Endothelial cell of umbilical vein (primary cell): ENCODE data around the gene SLC22A15. TPM values are rescaled to one million over a fixed set of nuclear protein-coding genes. Genes with fewer than 3 reads are reported as not detected.

Experiments used
- BruUV-seq: library from RNA; stranded (reverse); fragments of 400-500 nt; replicated peaks from 2 replicates; lab custom pipeline; 2021; lab: Mats Ljungman, UMichigan
- CTCF ChIA-PET: fragments of 300-600, 350-600 bp; sonication (Branson Sonifier 250); formaldehyde crosslinking; loops from one replicate; lab custom pipeline; 2021; ENCODE audit warnings: antibody characterized with exemption, inconsistent platforms; lab: Charles Lee
- POLR2A ChIA-PET: fragments of 300-600, 350-600 bp; sonication (Branson Sonifier 250); formaldehyde crosslinking; loops from one replicate; lab custom pipeline; 2021; ENCODE audit warnings: antibody characterized with exemption, inconsistent platforms; lab: Charles Lee
- DNase-seq: peaks from one replicate; pipeline ENCODE4 v3.0.0-alpha.2; 2011; ENCODE audit warnings: low read depth, low spot score
- FAIRE-seq: peaks from 2 replicates; lab custom pipeline; 2011; peaks lifted over from hg19 to GRCh38; lab: Jason Lieb, UNC
- H2AFZ ChIP-seq: 2 replicates; pipeline ENCODE4 v1.6.0; 2012; ENCODE audit warnings: low read depth, low read length, control low read depth, inconsistent platforms
- H3K27ac ChIP-seq: 2 replicates; pipeline ENCODE4 v1.5.1; 2011; ENCODE audit warnings: low read depth, mild to moderate bottlenecking, control low read depth, low read length, moderate library complexity; ENCODE audit not compliant: insufficient read depth
- H3K27me3 ChIP-seq, 2 experiments: 2 replicates each; pipeline versions ENCODE4 v1.6.0 to v1.6.1; 2011; ENCODE audit warnings: low read length in 2 of 2, mixed read lengths in 1 of 2; ENCODE audit not compliant: control insufficient read depth in 2 of 2, insufficient read depth in 2 of 2
- H3K36me3 ChIP-seq, 2 experiments: 2 replicates in 1 of 2; 3 replicates in 1 of 2; pipeline ENCODE4 v1.5.1; 2011; ENCODE audit warnings: low read length in 2 of 2, mild to moderate bottlenecking in 1 of 2, moderate library complexity in 1 of 2; ENCODE audit not compliant: control insufficient read depth in 2 of 2, insufficient read depth in 2 of 2; ENCODE audit errors: extremely low read depth in 1 of 2
- H3K4me1 ChIP-seq: 3 replicates; pipeline ENCODE4 v1.5.1; 2011; ENCODE audit warnings: mild to moderate bottlenecking, low read length; ENCODE audit not compliant: control insufficient read depth, insufficient read depth; ENCODE audit errors: extremely low read depth
- H3K4me2 ChIP-seq: 2 replicates; pipeline ENCODE4 v1.6.1; 2011; ENCODE audit warnings: low read length, control low read depth, mixed read lengths; ENCODE audit not compliant: insufficient read depth
- H3K4me3 ChIP-seq, 3 experiments: fragments of 200-600 bp in 1 of 3; sonication (generic), shearing (Covaris generic) in 1 of 3; replicated peaks in 1 of 3; 2 replicates each; pipeline ENCODE4 v1.5.1; 2011 to 2016; ENCODE audit warnings: control low read depth in 3 of 3, low read length in 3 of 3, mild to moderate bottlenecking in 2 of 3, inconsistent platforms in 1 of 3, low read depth in 1 of 3, moderate library complexity in 1 of 3; ENCODE audit not compliant: insufficient read depth in 1 of 3
- H3K79me2 ChIP-seq: 2 replicates; pipeline ENCODE4 v1.6.0; 2012; ENCODE audit warnings: low read length, inconsistent platforms; ENCODE audit not compliant: control insufficient read depth, insufficient read depth
- H3K9ac ChIP-seq: replicated peaks from 2 replicates; pipeline ENCODE3; 2011; ENCODE audit warnings: low read length, control low read depth; ENCODE audit not compliant: insufficient read depth; ENCODE audit errors: extremely low read depth
- H3K9me1 ChIP-seq: replicated peaks from 3 replicates; pipeline ENCODE4 v1.6.0; 2011; ENCODE audit warnings: mild to moderate bottlenecking, low read length; ENCODE audit not compliant: control insufficient read depth, insufficient read depth; ENCODE audit errors: extremely low read depth
- H3K9me3 ChIP-seq: replicated peaks from 2 replicates; pipeline ENCODE4 v1.5.1; 2012; ENCODE audit warnings: low read length, inconsistent platforms; ENCODE audit not compliant: control insufficient read depth, insufficient read depth
- H4K20me1 ChIP-seq: replicated peaks from 2 replicates; pipeline ENCODE3; 2011; ENCODE audit warnings: mild to moderate bottlenecking, low read length; ENCODE audit not compliant: control insufficient read depth, insufficient read depth; ENCODE audit errors: extremely low read depth
- CTCF ChIP-seq, 2 donors: IDR thresholded peaks; 1 replicate in 1 of 2; 2 replicates in 1 of 2; pipeline ENCODE4 v1.5.1; 2011; ENCODE audit warnings: low read length in 2 of 2, mild to moderate bottlenecking in 2 of 2, moderate library complexity in 2 of 2, control low read depth in 1 of 2, inconsistent platforms in 1 of 2, low read depth in 1 of 2; ENCODE audit not compliant: insufficient read depth in 1 of 2; ENCODE audit errors: extremely low read depth in 1 of 2
- EZH2 ChIP-seq: IDR thresholded peaks from 2 replicates; pipeline ENCODE4 v1.6.1; 2012; ENCODE audit warnings: borderline replicate concordance, low read depth, mild to moderate bottlenecking, moderate library complexity, low read length, inconsistent platforms; ENCODE audit not compliant: severe bottlenecking
- FOS ChIP-seq: IDR thresholded peaks from 2 replicates; pipeline ENCODE4 v1.6.1; 2011; ENCODE audit warnings: mild to moderate bottlenecking, low read length, moderate library complexity, borderline replicate concordance; ENCODE audit not compliant: insufficient read depth
- GATA2 ChIP-seq: IDR thresholded peaks from 2 replicates; pipeline ENCODE4 v1.7.0; 2011; ENCODE audit warnings: low read depth, mild to moderate bottlenecking, moderate library complexity, mixed read lengths, low read length; ENCODE audit not compliant: insufficient read length, insufficient read depth
- JUN ChIP-seq: IDR thresholded peaks from 2 replicates; pipeline ENCODE4 v1.6.1; 2011; ENCODE audit warnings: borderline replicate concordance, low read depth; ENCODE audit not compliant: insufficient read length, insufficient read depth
- MAX ChIP-seq: IDR thresholded peaks from 2 replicates; pipeline ENCODE4 v1.6.1; 2011; ENCODE audit not compliant: insufficient read depth, insufficient read length
- MYC ChIP-seq: IDR thresholded peaks from one replicate; pipeline ENCODE4 v1.6.1; 2011; ENCODE audit warnings: mild to moderate bottlenecking, low read depth, low read length
- POLR2A ChIP-seq: IDR thresholded peaks from 2 replicates; pipeline ENCODE4 v1.6.1; 2012; ENCODE audit warnings: low read depth, mild to moderate bottlenecking, control low read depth, low read length
- POLR2AphosphoS5 ChIP-seq: IDR thresholded peaks from 2 replicates; pipeline ENCODE4 v1.6.1; 2012; ENCODE audit warnings: low read depth, mild to moderate bottlenecking, control low read depth, low read length, moderate library complexity; ENCODE audit not compliant: insufficient read depth
- dilution Hi-C: fragments of 300-500 bp; cut with MboI; formaldehyde crosslinking; loops from one replicate; pipeline ENCODE4 v1.15.0; 2019; ENCODE audit warnings: low sequenced_read_pairs; ENCODE audit not compliant: extremely low pct_ligation_motif_present
- intact Hi-C: fragments of 100-400 bp; cut with micrococcal nuclease; formaldehyde crosslinking; loops from one replicate; pipeline ENCODE4 v1.10.0; 2022
- polyA plus RNA-seq, 4 experiments: library from polyadenylated mRNA; depleted of rRNA in 3 of 4; stranded (reverse) in 3 of 4; unstranded in 1 of 4; fragments of >200 nt; gene quantifications; 2 replicates each; pipeline versions ENCODE4 v1.2.1 to v1.2.3, GENCODE V29; 2011 to 2012; ENCODE audit warnings: missing spikeins in 1 of 4
- total RNA-seq: library from RNA; stranded (reverse); gene quantifications from 2 replicates; pipeline ENCODE4 v1.2.3, GENCODE V29; 2021

The SLC22A15 gene
- total and polyA plus RNA-seq, 2 donors (not counting 3 experiments of a cell fraction or from before 2014, with no cell fraction given): 0.44 TPM; not detected in 1

GRCh38 chr1:115976921-115977498 lies 697 bp downstream of the SLC22A15 start:
- dilution Hi-C loops: no loop called here
- Histone ChIP-seq H4K20me1 (no peaks in the 10 kb centered on the region), H3K9me1 (no peaks in the 10 kb centered on the region), H3K27me3 (peaks cover 23 to 51% of the 10 kb centered on the region in 2 experiments), H3K4me2 (no peak overlapping the region), H2AFZ (no peak overlapping the region), H3K9ac (no peak overlapping the region), H3K79me2 (no peaks in the 10 kb centered on the region), H3K4me1 (peaks cover 3% of the 10 kb centered on the region), H3K4me3 (no peak overlapping the region), H3K36me3 (no peaks in the 10 kb centered on the region), H3K27ac (no peak overlapping the region), H3K9me3 (no peaks in the 10 kb centered on the region)
- ChIA-PET POLR2A (no interaction called here), CTCF (interaction anchor here (2.6 kb wide), 1 partner anchor 169 kb away, joined by 18 read pairs; no protein-coding TSS in a partner anchor)
- FAIRE-seq (no peak), DNase-seq (no peak)
- intact Hi-C loops: loop anchor here (1.0 kb wide), 1 partner anchor 166 kb away; no protein-coding TSS in a partner anchor
- TF ChIP-seq MAX (no peak), POLR2A (no peak)
- no TSS peak for BruUV-seq

- Histone ChIP-seq H3K9ac (no peak overlapping the region), H3K9me3 (no peaks in the 10 kb centered on the region), H3K4me3 (no peak overlapping the region), H3K4me2 (no peak overlapping the region), H3K27me3 (peaks cover 23 to 48% of the 10 kb centered on the region in 2 experiments), H4K20me1 (no peaks in the 10 kb centered on the region), H3K27ac (no peak overlapping the region), H3K4me1 (peaks cover 3% of the 10 kb centered on the region), H3K79me2 (no peaks in the 10 kb centered on the region), H3K9me1 (no peaks in the 10 kb centered on the region), H3K36me3 (no peaks in the 10 kb centered on the region), H2AFZ (no peak overlapping the region)
- no peak for TF ChIP-seq POLR2AphosphoS5
- TF ChIP-seq EZH2: no peak
- no peak for TF ChIP-seq POLR2A
- no peak for TF ChIP-seq MYC
- no peak for TF ChIP-seq FOS
- TF ChIP-seq JUN: no peak
- no peak for TF ChIP-seq GATA2
- TF ChIP-seq CTCF (IDR thresholded peaks at IDR 0.05; ENCODE audit: extremely low read depth in 1 of 2, insufficient read depth in 1 of 2, low read depth in 1 of 2, low read length in 2 of 2): no peak
- no peak for TF ChIP-seq MAX
- ChIA-PET POLR2A (no interaction called here), CTCF (interaction anchor here (2.6 kb wide), 1 partner anchor 170 kb away, joined by 18 read pairs; no protein-coding TSS in a partner anchor)
- intact Hi-C loops (no loop called here), dilution Hi-C loops (no loop called here)
- BruUV-seq: no TSS peak
- DNase-seq (no peak), FAIRE-seq (no peak)
Observed at GRCh38 chr1:115977499-115978258, 1.4 kb downstream of the SLC22A15 start.
